ENCODE results near the gene STK16.
A peak's percentile ranks its signal among the peaks of the same experiment; 100 is the strongest.

Gene STK16

DNA sequence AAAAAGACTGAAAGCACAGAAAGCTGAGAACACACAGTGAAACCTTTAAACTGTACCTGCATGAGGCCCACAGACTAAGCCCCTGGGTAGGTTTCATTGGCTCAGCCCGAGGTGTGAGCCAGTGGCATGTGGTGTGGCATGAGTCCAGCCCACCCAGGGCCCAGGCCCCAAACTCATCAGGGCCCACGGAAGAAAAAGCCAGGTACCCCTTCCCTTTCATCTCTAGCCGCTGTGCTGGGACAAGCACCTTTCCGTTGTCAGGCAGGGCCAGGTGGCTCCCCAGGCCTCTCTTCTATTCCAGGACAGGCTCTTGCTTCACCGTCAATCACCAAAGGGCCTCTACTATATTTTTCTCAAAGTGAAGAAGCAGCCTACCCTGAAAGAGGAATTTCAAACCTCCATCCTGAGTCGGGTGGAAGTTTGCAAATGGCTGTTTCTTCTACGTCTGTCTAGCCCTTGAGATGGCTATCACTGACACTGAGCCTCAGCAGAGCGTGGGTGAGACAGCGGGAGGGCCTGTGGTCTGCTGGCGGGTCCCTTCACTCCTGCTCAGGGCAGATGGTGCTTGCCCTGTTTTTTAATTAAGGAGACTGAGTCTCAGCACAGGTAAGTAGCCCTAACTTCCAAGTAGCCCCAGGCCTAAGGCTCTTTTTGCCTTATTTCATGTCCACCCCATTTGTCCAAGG lies 42.4 kb downstream of the STK16 start:
- DNase-seq (ENCODE audit: low spot score) = no peak
- Mint-ChIP-seq H3K27me3 (ENCODE audit: low read depth) (no peaks in the 10 kb centered on the region), H3K4me1 (ENCODE audit: low read depth) (no peaks in the 10 kb centered on the region), H3K9me3 (no peaks in the 10 kb centered on the region), H3K36me3 (ENCODE audit: low read depth) (peaks cover 15% of the 10 kb centered on the region), H3K27ac (no peak overlapping the region), H3K4me3 (no peak overlapping the region)

DNA sequence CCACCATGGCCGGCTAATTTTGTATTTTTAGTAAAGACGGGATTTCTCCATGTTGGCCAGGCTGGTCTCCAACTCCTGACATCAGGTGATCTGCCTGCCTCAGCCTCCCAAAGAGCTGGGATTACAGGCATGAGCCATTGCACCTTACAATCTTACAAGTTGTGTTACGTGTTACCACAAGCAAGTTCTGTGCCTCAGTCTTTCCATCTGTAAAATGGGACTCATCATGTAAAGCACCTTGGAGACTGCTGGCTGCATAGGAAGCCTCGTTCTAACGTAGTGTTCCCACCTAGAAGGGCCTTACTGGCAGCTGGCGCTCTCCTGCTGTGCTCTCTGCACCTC lies 43.9 kb downstream of the STK16 start:
- Mint-ChIP-seq H3K9me3 (no peaks in the 10 kb centered on the region), H3K27ac (no peak overlapping the region), H3K27me3 (ENCODE audit: low read depth) (no peaks in the 10 kb centered on the region), H3K36me3 (ENCODE audit: low read depth) (peaks cover 5% of the 10 kb centered on the region), H3K4me1 (ENCODE audit: low read depth) (peaks cover 3% of the 10 kb centered on the region), H3K4me3 (no peak overlapping the region)
- DNase-seq (ENCODE audit: low spot score) = no peak

DNA sequence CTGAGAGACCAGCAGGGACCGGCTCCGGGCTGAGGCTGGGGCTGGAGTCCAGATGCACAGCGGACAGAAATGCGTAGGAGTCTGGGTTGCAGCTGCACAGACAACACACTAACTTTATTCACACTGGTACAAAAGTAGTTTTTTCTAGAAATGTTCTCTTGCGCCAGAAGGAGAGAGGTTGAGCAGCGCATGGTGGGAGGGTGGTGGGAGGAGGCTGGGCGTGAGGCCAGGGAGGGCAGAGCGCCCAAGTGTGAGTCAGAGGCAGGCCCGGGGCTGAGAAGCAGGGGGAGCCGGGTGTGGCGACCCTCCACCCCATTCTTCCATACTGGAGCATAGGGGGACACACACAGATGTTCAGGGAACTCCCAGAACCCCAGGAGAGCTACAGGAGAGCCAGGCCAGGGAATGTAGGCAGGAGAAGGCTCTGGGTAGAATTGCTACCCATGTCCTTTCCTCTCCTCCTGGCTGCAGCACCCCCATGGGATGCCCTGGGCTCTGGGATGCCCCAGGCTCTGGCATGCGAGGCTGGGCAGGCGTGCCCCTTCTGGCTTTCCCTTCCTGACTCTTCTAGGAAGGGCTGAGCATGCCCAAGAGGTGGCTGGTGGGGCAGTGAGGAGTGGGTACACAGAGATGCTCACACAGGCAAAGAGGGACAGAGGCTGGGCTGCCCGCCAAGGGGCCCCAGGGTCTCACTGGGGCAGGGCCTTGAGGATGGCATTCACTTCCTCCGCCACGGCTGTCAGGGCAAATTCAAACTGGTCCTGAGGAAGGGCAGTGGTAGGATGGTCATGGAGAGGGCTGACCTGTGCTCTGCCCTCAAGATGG lies 44.5 kb downstream of the STK16 start:
- no peak overlapping the region for H3K27ac Mint-ChIP-seq
- H3K36me3 Mint-ChIP-seq (ENCODE audit: low read depth) = peaks cover 5% of the 10 kb centered on the region
- H3K9me3 Mint-ChIP-seq = no peaks in the 10 kb centered on the region
- peaks cover 6% of the 10 kb centered on the region for H3K4me1 Mint-ChIP-seq (ENCODE audit: low read depth)
- no peak overlapping the region for H3K4me3 Mint-ChIP-seq
- no peaks in the 10 kb centered on the region for H3K27me3 Mint-ChIP-seq (ENCODE audit: low read depth)
- DNase-seq (ENCODE audit: low spot score) = no peak

- no peak for DNase-seq (ENCODE audit: low spot score)
Measured at GRCh38 chr2:219290381-219291171, 45.3 kb downstream of the STK16 start.

DNA sequence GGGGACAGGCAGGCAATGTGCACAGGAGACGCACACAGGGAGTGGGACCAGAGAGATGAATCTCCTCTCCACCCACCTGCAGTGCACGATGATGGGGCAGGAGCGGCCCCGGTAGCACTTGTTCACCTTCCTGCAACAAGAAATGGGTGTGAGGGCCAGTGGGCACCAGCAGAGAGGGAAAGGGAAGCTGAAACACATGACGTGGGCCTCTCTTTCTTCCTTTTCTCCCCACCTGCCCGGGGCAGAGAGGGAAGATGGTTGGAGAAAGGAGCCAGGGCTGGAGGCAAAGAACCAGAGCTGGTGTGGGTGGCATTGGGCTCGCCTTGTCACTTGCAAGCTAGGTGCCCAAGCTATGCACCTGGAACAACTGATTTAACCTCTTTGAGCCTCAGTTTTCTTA lies 46.1 kb downstream of the STK16 start:
- H3K9me3 Mint-ChIP-seq = no peaks in the 10 kb centered on the region
- peaks cover 3% of the 10 kb centered on the region for H3K27me3 Mint-ChIP-seq (ENCODE audit: low read depth)
- H3K27ac Mint-ChIP-seq = no peak overlapping the region
- no peak for DNase-seq (ENCODE audit: low spot score)
- no peak overlapping the region for H3K4me3 Mint-ChIP-seq
- peaks cover 9% of the 10 kb centered on the region for H3K4me1 Mint-ChIP-seq (ENCODE audit: low read depth)
- H3K36me3 Mint-ChIP-seq (ENCODE audit: low read depth) = no peaks in the 10 kb centered on the region

More at GRCh38 chr2:219290381-219291171, 45.3 kb downstream of the STK16 start:
- no peak overlapping the region for H3K27ac Mint-ChIP-seq
- peaks cover 9% of the 10 kb centered on the region for H3K4me1 Mint-ChIP-seq (ENCODE audit: low read depth)
- peaks cover under 1% of the 10 kb centered on the region for H3K27me3 Mint-ChIP-seq (ENCODE audit: low read depth)
- no peak overlapping the region for H3K4me3 Mint-ChIP-seq
- peaks cover 2% of the 10 kb centered on the region for H3K36me3 Mint-ChIP-seq (ENCODE audit: low read depth)
- no peaks in the 10 kb centered on the region for H3K9me3 Mint-ChIP-seq

- Mint-ChIP-seq H3K4me3 (no peak overlapping the region), H3K36me3 (ENCODE audit: low read depth) (no peaks in the 10 kb centered on the region), H3K4me1 (ENCODE audit: low read depth) (peaks cover 9% of the 10 kb centered on the region), H3K27me3 (ENCODE audit: low read depth) (peaks cover 4% of the 10 kb centered on the region), H3K9me3 (no peaks in the 10 kb centered on the region), H3K27ac (no peak overlapping the region)
- no peak for DNase-seq (ENCODE audit: low spot score)
Measured at GRCh38 chr2:219291910-219292490, 46.7 kb downstream of the STK16 start.

GRCh38 chr2:219292616-219293015 lies 47.3 kb downstream of the STK16 start:
- Mint-ChIP-seq H3K4me3 (no peak overlapping the region), H3K4me1 (ENCODE audit: low read depth) (peaks cover 9% of the 10 kb centered on the region), H3K36me3 (ENCODE audit: low read depth) (no peaks in the 10 kb centered on the region), H3K9me3 (no peaks in the 10 kb centered on the region), H3K27me3 (ENCODE audit: low read depth) (peaks cover 5% of the 10 kb centered on the region), H3K27ac (no peak overlapping the region)
- DNase-seq (ENCODE audit: low spot score) = no peak

- H3K9me3 Mint-ChIP-seq = no peaks in the 10 kb centered on the region
- peak overlapping the region; percentile 86 for H3K27ac Mint-ChIP-seq
- peaks cover 6% of the 10 kb centered on the region for H3K27me3 Mint-ChIP-seq (ENCODE audit: low read depth)
- H3K36me3 Mint-ChIP-seq (ENCODE audit: low read depth) = no peaks in the 10 kb centered on the region
- peak overlapping the region; percentile 81 for H3K4me3 Mint-ChIP-seq
- peaks cover 11% of the 10 kb centered on the region for H3K4me1 Mint-ChIP-seq (ENCODE audit: low read depth)
- no peak for DNase-seq (ENCODE audit: low spot score)
Measured at GRCh38 chr2:219293736-219294231, 48.5 kb downstream of the STK16 start.

- Mint-ChIP-seq H3K27ac (peak overlapping the region; percentile 86), H3K4me3 (peak overlapping the region; percentile 81), H3K27me3 (ENCODE audit: low read depth) (peaks cover 10% of the 10 kb centered on the region), H3K9me3 (no peaks in the 10 kb centered on the region), H3K36me3 (ENCODE audit: low read depth) (no peaks in the 10 kb centered on the region), H3K4me1 (ENCODE audit: low read depth) (peaks cover 13% of the 10 kb centered on the region)
- peak; percentile 86 for DNase-seq (ENCODE audit: low spot score)
Measured at GRCh38 chr2:219294356-219295351, 49.4 kb downstream of the STK16 start.

DNA sequence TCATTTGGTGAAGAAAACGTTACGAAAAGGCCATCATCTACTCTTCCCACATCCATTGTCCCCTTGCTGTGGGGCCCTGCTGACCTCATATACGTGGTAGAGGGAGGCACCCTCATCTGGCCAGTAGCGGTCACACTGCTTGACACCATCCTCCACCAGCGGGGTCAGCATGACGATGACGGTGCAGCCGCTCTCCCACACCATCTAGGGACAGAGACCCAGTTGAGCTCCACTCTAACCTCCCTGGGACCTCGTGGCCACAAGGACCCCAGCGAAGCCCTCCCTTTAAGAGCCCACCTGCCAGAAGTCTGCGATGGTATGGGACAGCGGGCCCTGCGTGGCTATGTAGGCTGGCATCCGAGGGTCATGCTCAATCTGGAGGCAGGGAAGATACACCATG lies 50.9 kb downstream of the STK16 start:
- Mint-ChIP-seq H3K9me3 (no peaks in the 10 kb centered on the region), H3K27ac (no peak overlapping the region), H3K36me3 (ENCODE audit: low read depth) (no peaks in the 10 kb centered on the region), H3K4me1 (ENCODE audit: low read depth) (peaks cover 13% of the 10 kb centered on the region), H3K4me3 (no peak overlapping the region), H3K27me3 (ENCODE audit: low read depth) (peaks cover 19% of the 10 kb centered on the region)
- no peak for DNase-seq (ENCODE audit: low spot score)

- Mint-ChIP-seq H3K27ac (no peak overlapping the region), H3K4me3 (no peak overlapping the region), H3K27me3 (ENCODE audit: low read depth) (peaks cover 23% of the 10 kb centered on the region), H3K4me1 (ENCODE audit: low read depth) (peaks cover 13% of the 10 kb centered on the region), H3K9me3 (no peaks in the 10 kb centered on the region), H3K36me3 (ENCODE audit: low read depth) (no peaks in the 10 kb centered on the region)
- DNase-seq (ENCODE audit: low spot score) = no peak
Measured at GRCh38 chr2:219296631-219297391, 51.5 kb downstream of the STK16 start.

DNA sequence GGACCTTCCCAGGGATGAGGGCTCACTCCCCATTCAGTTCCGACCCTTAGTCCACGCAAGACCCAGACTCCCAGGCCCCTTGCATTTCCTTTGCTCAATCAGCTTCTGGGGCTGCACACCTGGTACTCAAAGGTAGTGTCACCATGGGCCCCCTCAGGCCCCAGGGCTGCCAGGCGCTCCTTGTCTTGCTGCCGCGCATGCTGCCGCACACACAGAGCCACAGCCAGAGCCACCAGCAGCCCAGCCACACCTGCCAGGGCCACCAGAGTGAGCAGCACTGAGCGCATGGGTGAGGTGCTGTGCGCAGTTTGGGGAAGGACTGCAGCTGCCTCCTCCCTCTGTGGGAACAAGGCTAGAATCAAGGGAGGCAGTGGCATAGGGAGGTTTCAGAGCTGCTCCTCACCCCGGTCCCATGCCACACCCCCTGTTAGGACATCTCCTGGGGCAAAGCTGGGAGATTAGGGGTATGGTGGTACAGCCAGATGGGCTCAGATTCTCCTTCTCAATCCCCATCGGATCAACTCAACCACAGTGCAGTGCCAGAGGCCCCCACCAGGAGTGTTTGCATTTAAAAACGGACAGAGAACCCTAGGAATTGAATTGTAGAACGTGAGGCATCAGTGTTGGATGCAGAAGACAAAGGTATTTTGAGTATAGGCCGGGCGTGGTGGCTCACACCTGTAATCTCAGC lies 52.6 kb downstream of the STK16 start:
- peaks cover 23% of the 10 kb centered on the region for H3K27me3 Mint-ChIP-seq (ENCODE audit: low read depth)
- H3K36me3 Mint-ChIP-seq (ENCODE audit: low read depth) = no peaks in the 10 kb centered on the region
- DNase-seq (ENCODE audit: low spot score) = no peak
- H3K27ac Mint-ChIP-seq = no peak overlapping the region
- H3K9me3 Mint-ChIP-seq = no peaks in the 10 kb centered on the region
- no peak overlapping the region for H3K4me3 Mint-ChIP-seq
- peaks cover 13% of the 10 kb centered on the region for H3K4me1 Mint-ChIP-seq (ENCODE audit: low read depth)
